NT2/D1 (cell line): Measurements from ENCODE around the gene EDIL3.

Experiments used
- SUZ12 ChIP-seq: IDR thresholded peaks from 2 replicates; pipeline ENCODE4 v1.6.1; 2011; ENCODE audit not compliant: insufficient read length, insufficient read depth; ENCODE audit errors: extremely low read depth
- YY1 ChIP-seq: IDR thresholded peaks from 2 replicates; pipeline ENCODE4 v1.6.1; 2011; ENCODE audit not compliant: insufficient read length, insufficient read depth

DNA sequence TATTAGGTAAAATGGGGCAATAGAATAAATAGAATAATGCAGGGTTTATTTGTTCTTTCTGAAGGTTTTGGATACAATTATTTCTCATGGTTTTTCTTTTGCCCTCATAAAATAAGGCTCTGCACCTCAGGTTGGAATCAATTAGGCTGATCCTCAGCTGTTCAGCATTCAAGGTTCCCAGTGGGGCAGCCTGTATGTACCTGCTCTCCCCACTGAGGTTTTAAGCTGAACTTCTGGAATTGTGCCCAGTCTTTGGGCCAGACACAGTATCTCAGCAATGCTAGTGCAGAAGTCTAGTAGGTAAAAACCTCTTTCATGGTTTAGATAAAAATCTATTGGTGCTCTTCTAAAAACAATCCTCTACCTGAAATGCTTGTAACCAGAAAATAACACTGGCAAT lies 98.0 kb downstream of the EDIL3 start:
- no peak for TF ChIP-seq YY1
- TF ChIP-seq SUZ12: no peak
